ENCODE results near the gene FAAP100.

Gene FAAP100

DNA sequence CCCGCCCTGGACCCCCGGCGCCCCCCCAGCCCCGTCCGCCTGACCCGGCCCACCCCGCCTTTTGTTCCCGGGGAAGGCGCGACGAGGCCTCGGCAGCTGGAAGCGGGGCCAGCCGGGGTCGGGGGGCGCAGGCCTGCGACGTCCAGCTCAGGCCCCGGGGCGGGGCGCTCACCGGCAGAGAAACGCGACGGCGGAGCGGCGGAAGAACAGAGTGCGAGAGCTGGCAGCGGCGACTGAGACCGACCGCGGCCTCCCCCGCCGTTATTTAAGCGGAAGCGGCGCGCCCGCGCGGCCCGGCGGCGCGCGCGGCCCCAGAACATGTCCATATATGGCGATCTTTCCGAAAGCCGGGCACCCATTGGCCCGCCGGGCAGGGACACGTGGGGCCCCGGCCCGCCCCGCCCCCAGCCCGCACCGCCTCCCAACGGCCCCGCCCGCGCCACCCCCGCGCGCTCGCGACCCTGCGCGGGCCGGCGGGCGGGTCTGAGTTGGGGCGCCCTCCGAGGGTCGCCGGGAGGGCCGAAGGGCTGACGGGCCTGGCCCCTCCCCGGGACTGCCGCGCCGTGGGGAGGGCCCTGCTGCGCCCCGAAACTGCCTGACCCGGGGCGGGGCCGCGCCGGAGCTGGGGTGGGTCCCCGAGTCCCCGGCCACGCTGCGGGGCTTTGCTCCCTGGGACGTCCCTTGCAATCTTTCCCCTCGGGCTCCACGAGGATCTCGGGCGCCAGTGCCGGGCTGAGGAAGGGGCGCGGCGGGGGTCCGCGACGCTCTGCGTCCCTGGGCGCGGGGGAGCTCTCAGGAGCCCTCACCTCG lies 39.4 kb downstream of the FAAP100 start, which contains the start of gene ACTG1:
TSS of gene ACTG1 (minus strand) at position 238 of the 810 bp plus-strand sequence. CDS start 445 bp downstream, outside the sequence.
- in situ Hi-C loops (cut with HindIII; ENCODE audit: low pct_unique_long_range_greater_than_20kb, low sequenced_read_pairs): no loop called here
- TF ChIP-seq JUND (IDR thresholded peaks at IDR 0.05; ENCODE audit: low read depth): no peak
- peak; percentile 96 to 97 for DNase-seq (ENCODE audit: low read depth in 1 of 2, low spot score in 1 of 2)

DNA sequence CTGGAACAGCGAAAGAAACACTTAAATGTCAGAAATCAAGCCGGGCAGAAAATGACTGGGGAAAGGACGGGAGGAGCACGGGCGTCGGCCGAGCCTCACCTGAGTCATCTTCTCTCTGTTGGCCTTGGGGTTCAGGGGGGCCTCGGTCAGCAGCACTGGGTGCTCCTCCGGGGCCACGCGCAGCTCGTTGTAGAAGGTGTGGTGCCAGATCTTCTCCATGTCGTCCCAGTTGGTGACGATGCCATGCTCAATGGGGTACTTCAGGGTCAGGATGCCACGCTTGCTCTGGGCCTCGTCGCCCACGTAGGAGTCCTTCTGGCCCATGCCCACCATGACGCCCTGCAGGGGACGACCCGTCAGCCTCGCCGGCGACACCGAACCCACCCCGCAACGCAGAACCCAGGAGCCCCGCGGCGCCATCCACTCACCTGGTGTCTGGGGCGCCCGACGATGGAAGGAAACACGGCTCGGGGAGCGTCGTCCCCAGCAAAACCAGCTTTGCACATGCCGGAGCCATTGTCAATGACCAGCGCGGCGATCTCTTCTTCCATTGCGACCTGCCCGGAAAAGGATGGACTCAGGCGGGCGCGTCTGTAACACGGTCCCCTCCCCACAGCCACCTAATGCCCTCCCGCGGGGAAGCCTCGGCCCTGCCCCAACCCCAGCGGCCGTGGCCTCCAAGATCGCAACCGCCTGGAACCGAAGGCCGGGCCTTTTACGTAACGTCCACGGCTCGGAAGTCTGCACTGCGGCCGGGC lies 40.2 kb downstream of the FAAP100 start:
- TF ChIP-seq JUND (IDR thresholded peaks at IDR 0.05; ENCODE audit: low read depth): no peak
- in situ Hi-C loops (cut with HindIII; ENCODE audit: low pct_unique_long_range_greater_than_20kb, low sequenced_read_pairs): no loop called here
- no peak for DNase-seq (ENCODE audit: low read depth in 1 of 2, low spot score in 1 of 2)

DNA sequence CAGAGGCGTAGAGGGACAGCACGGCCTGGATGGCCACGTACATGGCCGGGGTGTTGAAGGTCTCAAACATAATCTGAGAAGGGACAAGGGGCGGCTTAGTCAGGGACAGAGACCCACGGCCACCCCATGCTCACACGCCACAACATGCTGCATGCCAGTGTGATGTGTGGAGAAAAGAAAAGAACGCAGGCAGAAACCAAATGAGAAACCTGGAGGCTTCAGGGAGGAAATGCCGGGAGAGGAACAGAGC lies 40.7 kb downstream of the FAAP100 start:
- in situ Hi-C loops (cut with HindIII; ENCODE audit: low pct_unique_long_range_greater_than_20kb, low sequenced_read_pairs): no loop called here
- TF ChIP-seq JUND (IDR thresholded peaks at IDR 0.05; ENCODE audit: low read depth): no peak
- DNase-seq (ENCODE audit: low read depth in 1 of 2, low spot score in 1 of 2): no peak

DNA sequence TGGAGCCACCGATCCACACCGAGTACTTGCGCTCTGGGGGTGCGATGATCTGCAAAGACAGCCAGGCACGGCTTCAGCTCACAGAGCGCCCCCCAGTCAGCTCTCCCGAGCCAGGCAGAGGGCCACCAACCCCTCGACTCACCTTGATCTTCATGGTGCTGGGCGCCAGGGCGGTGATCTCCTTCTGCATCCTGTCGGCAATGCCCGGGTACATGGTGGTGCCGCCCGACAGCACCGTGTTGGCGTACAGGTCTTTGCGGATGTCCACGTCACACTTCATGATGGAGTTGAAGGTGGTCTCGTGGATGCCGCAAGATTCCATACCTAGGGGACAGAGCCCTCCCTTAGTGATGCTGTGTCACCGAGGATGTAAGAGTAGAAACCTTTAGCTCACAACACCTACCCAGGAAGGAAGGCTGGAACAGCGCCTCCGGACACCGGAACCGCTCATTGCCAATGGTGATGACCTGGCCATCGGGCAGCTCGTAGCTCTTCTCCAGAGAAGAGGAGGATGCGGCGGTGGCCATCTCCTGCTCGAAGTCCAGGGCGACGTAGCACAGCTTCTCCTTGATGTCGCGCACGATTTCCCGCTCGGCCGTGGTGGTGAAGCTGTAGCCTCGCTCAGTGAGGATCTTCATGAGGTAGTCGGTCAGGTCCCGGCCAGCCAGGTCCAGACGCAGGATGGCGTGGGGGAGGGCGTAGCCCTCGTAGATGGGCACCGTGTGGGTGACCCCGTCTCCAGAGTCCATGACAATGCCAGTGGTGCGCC lies 41.2 kb downstream of the FAAP100 start:
- in situ Hi-C loops (cut with HindIII; ENCODE audit: low pct_unique_long_range_greater_than_20kb, low sequenced_read_pairs): no loop called here
- DNase-seq (ENCODE audit: low read depth in 1 of 2, low spot score in 1 of 2): peak in 1 of 2 experiments; percentile 44
- TF ChIP-seq JUND (IDR thresholded peaks at IDR 0.05; ENCODE audit: low read depth): no peak

DNA sequence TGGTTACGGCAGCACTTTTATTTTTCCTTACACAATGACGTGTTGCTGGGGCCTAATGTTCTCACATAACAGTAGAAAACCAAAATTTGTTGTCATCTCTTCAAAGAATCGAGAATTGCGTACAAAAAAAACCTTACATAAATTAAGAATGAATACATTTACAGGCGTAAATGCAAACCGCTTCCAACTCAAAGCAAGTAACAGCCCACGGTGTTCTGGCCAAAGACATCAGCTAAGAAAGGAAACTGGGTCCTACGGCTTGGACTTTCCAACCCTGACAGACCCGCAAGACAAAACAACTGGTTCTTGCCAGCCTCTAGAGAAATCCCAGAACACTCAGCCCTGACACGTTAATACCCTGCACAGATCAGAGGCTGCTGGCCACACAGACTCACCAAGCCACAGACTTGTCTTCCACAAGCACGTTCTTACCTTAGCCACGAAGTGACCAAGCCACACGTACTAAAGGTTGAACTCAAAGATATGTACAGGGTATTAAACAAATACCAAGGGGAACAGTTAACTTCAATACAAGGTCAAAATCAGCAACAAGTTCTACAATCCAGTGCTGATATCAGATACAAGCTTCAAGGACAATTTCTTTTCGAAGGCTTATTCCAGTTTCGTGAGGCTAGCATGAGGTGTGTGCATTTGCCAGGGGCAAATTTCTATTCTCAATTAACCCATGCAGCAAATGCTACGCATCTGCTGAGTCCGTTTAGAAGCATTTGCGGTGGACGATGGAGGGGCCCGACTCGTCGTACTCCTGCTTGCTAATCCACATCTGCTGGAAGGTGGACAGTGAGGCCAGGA lies 42.0 kb downstream of the FAAP100 start:
- TF ChIP-seq JUND (IDR thresholded peaks at IDR 0.05; ENCODE audit: low read depth): no peak
- in situ Hi-C loops (cut with HindIII; ENCODE audit: low pct_unique_long_range_greater_than_20kb, low sequenced_read_pairs): no loop called here
- DNase-seq (ENCODE audit: low read depth in 1 of 2, low spot score in 1 of 2): no peak

DNA sequence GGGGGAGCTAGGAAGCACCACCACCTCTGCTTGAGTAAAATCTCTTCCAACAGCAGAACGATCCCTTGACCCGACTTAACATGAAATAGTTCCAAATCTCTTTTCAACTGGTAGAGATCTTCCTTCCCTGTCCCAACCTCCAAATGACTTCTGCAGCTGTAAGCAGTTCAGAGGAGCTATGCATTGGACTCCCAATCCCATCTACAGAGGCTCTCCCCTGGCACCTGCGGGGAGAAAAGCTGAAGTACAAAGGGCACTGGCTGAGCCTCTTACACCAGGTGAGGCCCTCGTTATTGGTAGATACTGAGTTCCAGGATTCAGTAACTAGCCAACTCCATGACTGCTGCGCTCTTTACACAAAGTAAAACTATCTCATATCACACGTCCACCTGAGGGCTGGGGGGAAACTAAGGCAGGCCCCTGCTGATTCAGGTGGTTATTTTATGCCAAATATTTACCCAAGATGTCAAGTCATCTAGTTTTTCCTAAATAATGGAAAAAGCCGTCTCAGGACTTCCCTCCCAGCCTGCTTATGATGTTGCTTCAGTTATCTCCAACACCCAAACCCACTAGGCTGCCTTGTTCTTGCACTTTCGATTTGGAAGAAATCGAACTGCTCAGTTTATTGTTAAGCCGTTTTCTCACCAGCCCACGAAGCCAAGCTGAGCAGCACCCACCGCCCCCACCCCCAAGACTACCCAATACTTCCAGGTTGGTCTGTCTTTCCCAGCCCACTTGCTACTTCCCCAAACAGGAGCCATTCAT lies 42.8 kb downstream of the FAAP100 start:
- DNase-seq (ENCODE audit: low read depth in 1 of 2, low spot score in 1 of 2): peak in 1 of 2 experiments; percentile 60
- no peak for TF ChIP-seq JUND (IDR thresholded peaks at IDR 0.05; ENCODE audit: low read depth)
- in situ Hi-C loops (cut with HindIII; ENCODE audit: low pct_unique_long_range_greater_than_20kb, low sequenced_read_pairs): no loop called here

DNA sequence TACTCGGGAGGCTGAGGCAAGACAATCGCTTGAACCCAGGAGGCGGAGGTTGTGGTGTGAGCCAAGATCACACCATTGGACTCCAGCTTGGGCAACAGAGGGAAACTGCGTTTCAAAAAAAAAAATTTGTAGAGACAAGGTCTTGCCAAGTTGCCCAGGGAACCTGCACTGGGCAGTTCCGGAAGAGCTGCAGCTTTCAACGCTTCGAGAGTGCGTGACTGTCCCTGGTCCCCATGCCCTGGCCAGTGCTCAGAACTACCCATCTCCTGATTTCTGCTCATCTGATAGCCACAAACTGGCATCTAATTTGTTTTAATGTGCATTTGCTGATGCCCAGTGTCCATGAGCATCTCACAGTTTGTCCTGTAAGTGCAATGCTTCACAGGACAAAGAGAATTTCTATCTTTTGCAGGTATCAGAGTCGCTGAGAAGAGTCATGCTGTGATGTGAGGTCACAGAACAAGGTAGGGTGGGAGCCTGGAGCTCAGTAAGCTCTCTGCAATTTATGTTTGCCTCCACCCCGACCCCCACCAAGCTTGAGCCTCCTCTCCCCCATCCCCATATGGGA lies 43.4 kb downstream of the FAAP100 start:
- no peak; the same call in 1 of the 2 replicates for TF ChIP-seq JUND (IDR thresholded peaks at IDR 0.05; ENCODE audit: low read depth)
- peak in 1 of 2 experiments; percentile 64 for DNase-seq (ENCODE audit: low read depth in 1 of 2, low spot score in 1 of 2)
- in situ Hi-C loops (cut with HindIII; ENCODE audit: low pct_unique_long_range_greater_than_20kb, low sequenced_read_pairs): no loop called here

DNA sequence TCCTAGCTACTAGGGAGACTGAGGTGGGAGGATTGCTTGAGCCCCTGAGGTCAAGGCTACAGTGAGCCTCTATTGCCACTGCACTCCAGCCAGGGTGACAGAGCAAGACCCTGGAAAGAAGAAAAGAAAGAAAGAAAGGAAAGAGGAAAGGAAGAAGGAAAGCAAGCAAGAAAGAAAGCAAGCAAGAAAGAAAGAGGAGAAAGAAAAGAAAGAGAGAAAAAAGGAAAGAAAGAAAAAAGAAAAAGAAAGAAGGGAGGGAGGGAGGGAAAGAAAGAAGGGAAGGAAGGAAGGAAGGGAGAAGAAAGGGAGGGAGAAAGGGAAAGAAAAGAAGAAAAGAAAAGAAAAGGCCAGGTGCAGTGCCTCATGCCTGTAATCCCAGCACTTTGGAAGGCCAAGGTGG lies 48.5 kb downstream of the FAAP100 start:
- in situ Hi-C loops (cut with HindIII; ENCODE audit: low pct_unique_long_range_greater_than_20kb, low sequenced_read_pairs): no loop called here
- DNase-seq (ENCODE audit: low read depth in 1 of 2, low spot score in 1 of 2): no peak
- no peak for TF ChIP-seq JUND (IDR thresholded peaks at IDR 0.05; ENCODE audit: low read depth)

DNA sequence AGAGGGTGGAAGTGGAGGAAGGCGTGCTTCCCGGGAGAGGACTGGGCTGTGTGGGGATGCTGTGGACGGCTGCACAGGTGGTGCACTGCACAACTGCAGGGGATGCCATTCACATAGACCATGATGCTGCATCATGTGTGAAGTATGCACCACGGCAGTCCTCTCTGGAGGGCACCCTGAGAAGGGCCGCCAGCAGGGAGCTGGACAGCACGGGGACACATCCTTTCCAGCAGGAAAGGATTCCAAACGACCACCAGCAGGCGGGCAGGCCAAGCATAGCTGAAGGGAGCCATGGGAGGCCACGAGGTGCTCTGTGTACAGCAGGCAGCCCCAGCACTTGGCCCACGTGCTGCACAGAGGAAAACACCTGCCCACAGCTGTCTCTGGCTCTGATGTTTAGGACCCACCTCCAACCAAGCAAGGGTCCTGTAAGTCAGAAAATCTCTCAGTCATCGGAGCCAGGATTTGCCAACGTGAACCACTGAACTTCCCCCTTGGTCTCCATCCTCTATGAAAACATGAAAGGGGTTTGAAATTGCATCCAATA lies 49.6 kb downstream of the FAAP100 start:
- no peak for TF ChIP-seq JUND (IDR thresholded peaks at IDR 0.05; ENCODE audit: low read depth)
- in situ Hi-C loops (cut with HindIII; ENCODE audit: low pct_unique_long_range_greater_than_20kb, low sequenced_read_pairs): no loop called here

DNA sequence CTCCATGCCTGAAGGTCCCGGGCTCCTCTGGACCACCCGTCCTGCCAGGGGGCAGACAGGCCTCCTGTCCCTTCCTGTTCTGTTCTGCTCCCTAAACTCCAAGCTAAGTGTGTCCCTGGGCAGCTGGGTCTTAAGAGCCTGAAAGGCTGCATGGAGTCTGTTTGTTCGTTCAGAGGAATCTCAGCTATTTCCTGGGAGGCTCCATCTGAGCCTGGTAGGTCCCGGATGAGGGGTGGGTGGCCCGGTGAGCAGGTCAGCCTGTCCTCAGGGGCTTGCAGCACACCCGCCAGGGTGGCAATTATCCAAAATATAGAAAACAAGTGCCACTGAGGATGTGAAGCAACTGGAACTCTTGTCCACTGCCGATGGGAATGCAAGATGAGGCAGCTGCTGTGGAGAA lies 52.1 kb downstream of the FAAP100 start:
- peak in 1 of 2 experiments; percentile 60 for DNase-seq (ENCODE audit: low read depth in 1 of 2, low spot score in 1 of 2)
- TF ChIP-seq JUND (IDR thresholded peaks at IDR 0.05; ENCODE audit: low read depth): no peak
- in situ Hi-C loops (cut with HindIII; ENCODE audit: low pct_unique_long_range_greater_than_20kb, low sequenced_read_pairs): no loop called here

More for the DNA sequence above, 49.6 kb downstream of the FAAP100 start:
- no peak for DNase-seq (ENCODE audit: low read depth in 1 of 2, low spot score in 1 of 2)

DNA sequence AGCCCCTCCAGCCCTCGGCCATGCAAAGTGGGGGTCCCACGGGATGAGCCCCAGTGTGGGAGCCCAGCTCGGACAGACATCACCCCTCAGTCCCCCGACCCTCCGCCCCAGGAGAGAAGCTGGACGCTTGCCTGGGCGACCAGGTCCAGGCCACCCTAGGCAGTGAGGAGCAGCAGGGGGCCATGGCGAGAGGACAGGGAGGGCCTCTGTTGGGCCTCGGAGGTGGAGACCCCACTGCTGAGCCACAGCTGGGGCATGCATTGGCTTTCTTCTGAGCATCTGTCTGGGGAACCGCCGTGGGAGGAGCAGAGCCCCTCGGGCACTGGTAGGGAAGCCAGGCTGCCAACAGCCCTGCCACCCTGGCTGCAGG lies 52.6 kb downstream of the FAAP100 start:
- no peak for TF ChIP-seq JUND (IDR thresholded peaks at IDR 0.05; ENCODE audit: low read depth)
- DNase-seq (ENCODE audit: low read depth in 1 of 2, low spot score in 1 of 2): no peak
- in situ Hi-C loops (cut with HindIII; ENCODE audit: low pct_unique_long_range_greater_than_20kb, low sequenced_read_pairs): no loop called here

Data from T47D (cell line).